IPS-18c (cell line): Measurements from ENCODE around the gene TRIO.

Experiments used
- H3K4me3 ChIP-seq: 2 replicates; pipeline ENCODE4 v1.7.0; 2013; ENCODE audit warnings: low read depth, mild to moderate bottlenecking, low read length, moderate library complexity; ENCODE audit not compliant: insufficient read depth
- H3K9me3 ChIP-seq: one replicate; pipeline ENCODE4 v1.6.1; 2013; ENCODE audit warnings: mild to moderate bottlenecking, low read length, moderate library complexity; ENCODE audit not compliant: control insufficient read depth, insufficient read depth

The TRIO gene

DNA sequence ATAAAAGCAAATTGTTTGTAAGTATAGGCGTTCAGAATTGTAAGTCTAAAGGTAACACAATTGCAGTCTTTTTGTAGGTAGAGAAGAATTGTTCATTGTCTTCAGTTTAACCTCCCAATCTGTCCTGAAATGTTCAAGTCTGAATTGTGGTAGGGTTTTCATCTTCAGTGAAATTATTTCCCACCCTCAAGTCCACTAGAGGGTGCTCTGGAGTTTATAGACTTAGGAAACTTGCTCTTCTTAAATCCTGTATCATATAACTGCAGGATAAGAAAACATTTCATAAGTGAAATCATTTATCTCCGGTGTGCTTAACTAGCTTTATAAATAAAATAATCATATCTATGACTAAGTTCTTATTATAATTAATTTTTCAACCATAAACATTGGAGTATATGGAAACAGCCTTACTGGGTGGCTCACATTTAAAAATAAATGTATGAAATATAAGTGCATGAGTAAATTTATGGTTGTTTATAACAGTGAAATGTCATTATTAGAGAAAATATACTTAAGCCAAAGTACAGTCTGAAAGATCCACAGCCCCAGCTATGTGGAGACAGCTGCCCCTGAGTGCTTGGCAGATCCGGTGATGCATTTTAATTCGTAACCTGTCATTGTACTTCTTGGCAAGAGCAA lies 256.0 kb downstream of the TRIO start:
- Histone ChIP-seq H3K9me3 (peaks cover 6% of the 10 kb centered on the region), H3K4me3 (no peak overlapping the region)

DNA sequence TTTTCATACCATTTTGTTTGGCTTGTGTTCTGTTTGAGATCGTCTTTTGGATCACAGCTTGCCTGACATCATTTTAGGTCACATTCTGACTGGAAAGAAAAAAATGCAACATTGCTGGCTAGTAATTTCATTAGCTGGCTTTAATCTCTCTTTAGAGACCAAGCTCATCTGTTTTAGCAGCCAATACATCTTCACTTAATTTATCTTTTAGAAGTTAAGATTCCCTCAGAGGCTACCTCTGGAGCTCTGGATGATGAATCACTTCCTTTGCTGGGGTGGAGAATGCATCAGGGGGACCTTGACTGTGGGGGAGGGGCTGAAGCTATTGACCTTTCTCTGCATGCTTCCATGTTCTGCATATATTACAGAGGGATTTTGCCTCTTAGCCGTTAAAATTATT lies 256.9 kb downstream of the TRIO start:
- H3K9me3 ChIP-seq = peaks cover 6% of the 10 kb centered on the region
- H3K4me3 ChIP-seq = no peak overlapping the region

DNA sequence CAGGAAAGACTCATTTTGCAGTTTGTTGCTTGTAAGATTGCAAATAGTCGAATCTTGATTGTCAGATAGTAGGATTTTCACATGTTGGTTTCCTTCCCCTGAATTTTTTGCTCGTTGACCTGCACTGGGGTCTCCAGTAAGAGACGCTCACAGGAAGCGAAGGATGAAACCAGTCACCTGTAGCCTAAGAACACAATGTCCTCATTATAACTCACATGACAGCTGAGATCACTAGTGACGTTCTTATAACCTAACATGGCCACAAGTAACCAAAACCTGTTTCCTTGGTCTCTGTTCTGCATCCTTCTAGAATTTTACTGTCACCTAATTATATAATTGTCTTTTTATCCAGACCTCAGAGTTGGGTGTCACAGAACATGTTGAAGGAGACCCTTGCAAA lies 257.5 kb downstream of the TRIO start:
- H3K4me3 ChIP-seq = no peak overlapping the region
- H3K9me3 ChIP-seq = peaks cover 6% of the 10 kb centered on the region

DNA sequence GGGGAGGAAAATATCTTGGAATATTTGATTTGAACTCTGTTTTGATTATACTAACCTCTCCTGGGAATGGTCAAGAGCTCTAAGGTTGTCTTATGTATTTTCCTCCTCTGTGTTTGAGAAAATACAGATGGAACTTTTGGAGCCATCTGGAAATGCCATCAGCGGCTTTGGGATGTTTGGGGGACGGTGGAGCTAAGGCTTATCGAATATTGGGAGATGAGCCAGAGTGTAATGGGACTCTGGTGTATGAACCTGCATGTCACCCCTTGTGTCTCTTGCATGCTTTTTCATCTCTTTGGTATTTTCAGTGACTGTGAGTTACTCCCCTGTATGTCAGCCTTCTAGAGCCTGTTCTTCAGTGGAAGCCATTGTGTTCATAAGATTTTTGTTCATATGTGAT lies 258.5 kb downstream of the TRIO start:
- H3K9me3 ChIP-seq = peaks cover 6% of the 10 kb centered on the region
- no peak overlapping the region for H3K4me3 ChIP-seq

DNA sequence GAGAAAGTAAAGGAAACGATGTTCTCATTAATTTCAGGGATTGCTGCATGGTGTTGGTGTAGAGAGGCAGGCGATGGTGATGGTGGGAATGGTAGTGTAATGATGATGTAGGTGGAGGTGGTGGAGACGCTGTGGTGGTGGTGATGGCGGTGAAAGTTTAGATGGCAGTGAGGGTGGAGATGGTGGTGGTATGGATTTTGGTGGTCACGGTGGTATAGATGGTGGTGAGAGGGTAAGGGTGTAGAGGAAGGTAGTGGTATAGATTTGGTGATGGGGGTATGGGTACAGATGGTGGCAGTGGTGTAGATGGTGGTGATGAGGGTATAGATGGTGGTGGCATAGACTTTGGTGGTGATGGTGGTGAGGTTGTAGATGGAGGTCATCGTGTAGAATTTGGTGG lies 259.3 kb downstream of the TRIO start:
- H3K9me3 ChIP-seq = peaks cover 6% of the 10 kb centered on the region
- H3K4me3 ChIP-seq = no peak overlapping the region

DNA sequence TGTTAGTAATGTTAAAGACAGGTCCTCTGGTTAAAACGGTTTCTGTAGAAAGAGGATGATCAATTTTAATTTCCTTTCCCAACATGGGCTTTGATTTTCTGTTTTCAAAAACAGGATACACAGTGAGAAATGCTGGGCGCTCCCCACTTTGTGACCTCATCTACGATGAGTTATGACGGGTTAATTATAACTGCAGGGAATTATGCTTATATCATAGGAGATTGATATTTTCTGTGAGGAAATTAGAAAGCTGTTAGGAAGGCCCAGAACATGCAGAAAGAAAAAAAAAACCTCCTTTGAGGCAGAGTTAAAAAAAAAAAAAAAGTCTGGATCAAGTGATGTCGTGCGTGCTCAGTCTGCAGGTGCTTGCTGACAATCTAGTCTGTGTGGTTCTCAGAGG lies 261.6 kb downstream of the TRIO start:
- Histone ChIP-seq H3K4me3 (no peak overlapping the region), H3K9me3 (peaks cover 6% of the 10 kb centered on the region)

DNA sequence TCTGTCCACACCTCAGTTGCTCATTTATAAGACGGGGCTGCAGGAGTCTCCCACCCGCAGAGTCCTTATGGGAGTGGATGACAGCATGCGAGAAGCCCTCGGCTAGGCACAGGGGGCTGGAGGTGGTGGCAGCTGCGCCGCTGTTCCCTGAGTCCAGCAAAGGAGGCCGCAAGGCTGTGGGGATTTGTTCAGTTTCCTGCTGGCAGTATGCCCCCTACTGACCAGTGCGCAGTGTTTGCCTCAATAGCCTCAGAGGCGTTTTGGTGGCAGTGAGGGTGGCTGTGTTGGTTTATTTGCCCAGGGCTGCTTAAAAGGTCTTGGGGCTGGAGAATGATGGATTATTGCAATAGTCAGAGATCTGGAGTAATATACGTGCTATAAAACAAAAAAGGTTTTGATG lies 262.1 kb downstream of the TRIO start:
- H3K4me3 ChIP-seq = no peak overlapping the region
- peaks cover 6% of the 10 kb centered on the region for H3K9me3 ChIP-seq

DNA sequence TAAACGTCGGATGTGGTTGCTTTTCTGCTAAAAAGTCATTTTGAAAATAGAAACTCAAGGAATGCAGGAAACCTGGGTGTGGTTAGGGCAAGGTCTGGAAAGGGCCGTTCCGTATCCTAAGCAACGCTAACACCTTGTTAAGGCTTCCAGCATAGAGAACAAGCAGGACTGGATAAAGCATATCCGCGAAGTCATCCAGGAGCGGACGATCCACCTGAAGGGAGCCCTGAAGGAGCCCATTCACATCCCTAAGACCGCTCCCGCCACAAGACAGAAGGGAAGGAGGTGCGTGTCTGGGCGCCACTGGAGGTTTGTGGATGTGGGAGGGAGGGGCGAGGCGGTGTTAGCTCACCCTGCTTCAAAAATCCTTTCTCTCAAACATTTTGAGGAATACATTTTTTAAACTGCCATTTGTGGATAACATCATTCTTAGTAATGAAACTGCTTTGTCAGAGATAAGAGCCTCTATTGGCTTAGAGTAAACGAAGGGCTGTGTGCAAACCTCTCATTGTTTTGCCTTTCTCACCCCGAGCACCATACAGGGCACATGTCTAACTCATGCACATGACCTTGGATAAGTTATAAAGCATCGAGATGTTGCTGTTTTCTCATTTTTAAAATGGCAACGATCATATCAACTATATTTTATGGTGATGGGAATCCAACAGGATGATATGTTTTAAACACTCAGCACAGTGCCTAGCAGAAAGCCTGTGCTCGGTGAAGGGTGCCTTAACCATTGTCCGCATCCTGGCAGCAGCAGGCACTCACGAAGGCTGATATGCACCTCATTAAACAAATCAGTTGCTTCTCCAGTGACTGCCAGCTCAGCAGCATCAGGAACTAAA lies 262.8 kb downstream of the TRIO start:
- Histone ChIP-seq H3K4me3 (no peak overlapping the region), H3K9me3 (peaks cover 6% of the 10 kb centered on the region)

DNA sequence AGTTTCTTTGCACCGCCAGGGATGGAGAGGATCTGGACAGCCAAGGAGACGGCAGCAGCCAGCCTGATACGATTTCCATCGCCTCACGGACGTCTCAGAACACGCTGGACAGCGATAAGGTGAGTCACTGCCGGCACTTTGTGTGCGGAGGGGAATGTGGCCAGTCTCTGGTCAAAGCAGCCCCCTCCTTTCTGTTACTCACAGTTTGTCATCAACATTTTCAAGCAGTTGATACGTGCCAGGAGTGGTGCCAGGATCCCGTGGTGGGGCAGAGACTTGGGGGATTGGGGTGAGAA lies 263.4 kb downstream of the TRIO start:
- H3K9me3 ChIP-seq = peaks cover 6% of the 10 kb centered on the region
- no peak overlapping the region for H3K4me3 ChIP-seq

DNA sequence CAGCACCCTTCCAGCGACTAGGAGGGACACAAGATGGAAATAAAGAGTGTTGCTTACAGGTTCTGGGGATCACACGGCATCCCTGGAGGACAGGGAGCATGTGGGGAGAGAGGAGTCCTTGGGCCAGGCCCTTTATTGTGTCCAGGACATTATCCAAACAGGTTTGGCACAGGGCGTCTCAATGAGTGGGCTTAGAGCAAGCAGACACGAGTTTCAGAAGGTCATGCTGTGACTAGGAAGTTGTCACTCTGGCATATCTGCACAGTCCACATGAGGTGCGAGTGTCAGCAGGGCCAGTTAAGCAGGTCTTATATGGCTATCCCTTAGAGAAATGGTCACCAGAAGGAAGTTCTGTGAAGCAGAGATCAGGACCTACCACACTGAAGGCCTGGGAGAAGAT lies 263.9 kb downstream of the TRIO start:
- Histone ChIP-seq H3K4me3 (no peak overlapping the region), H3K9me3 (peaks cover 6% of the 10 kb centered on the region)

DNA sequence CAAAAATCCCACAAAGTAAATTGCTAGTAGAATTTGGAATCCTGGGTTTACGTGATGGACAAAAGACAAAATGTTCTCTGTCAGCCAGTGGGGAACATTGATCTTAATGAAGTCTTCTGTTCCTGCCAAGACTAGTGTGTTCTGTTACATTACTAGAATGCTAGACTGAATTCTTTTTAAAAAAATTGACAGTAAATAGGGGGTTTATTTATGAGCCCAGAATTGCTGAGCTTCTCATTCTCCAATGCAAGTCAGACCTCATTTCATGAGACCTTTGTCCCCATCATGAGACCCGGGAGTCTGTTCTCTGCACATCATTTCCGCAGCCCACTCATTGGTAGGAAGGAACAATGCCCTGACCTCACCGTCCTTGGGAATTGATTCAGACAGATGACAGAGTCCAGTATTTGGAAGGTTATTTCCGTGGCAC lies 264.6 kb downstream of the TRIO start:
- Histone ChIP-seq H3K4me3 (no peak overlapping the region), H3K9me3 (peaks cover 3% of the 10 kb centered on the region)

DNA sequence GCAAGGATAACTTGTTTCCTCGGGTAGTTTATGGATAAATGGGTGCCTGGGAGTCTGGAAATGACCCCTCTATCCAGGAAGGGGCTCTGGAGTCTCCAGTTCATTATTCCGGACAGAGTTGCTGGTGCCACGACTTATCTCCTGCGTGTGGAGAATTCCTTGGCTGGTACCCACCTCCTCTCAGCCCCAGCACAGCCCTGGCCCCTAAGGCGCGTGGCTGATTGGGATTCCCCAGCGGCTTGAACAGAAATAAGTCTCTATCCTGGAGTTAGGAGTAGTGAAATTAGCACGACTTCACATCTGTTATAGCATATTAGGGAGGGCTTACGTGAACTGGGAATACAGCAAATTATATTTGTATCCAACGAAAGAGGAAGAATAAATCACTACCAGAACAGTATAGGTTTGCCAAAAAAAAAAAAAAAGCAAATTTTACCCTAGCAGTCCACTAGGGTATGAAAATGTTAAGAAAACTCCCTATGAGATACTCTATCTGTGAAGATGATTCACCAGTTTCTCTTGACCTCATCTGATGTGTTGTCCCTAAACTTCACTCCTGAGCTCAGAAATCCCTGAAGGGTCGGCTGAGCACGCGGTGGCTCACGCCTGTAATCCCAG lies 265.9 kb downstream of the TRIO start:
- Histone ChIP-seq H3K4me3 (no peak overlapping the region), H3K9me3 (no peaks in the 10 kb centered on the region)

DNA sequence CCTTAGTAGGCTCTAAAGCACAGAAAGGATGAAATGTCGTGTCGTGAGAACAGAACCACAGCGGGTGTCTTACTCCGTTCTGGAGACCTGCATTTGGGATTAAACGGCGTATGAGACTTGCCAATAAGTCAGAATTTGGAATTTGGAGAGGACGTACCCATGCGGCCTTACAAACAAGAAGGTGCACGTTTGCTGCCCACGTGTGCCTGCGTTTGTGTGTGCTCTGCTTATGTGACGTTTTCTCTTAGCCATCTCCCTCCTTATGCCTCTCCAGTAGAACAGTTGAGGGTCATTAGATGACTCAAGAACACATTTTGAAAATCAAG lies 266.9 kb downstream of the TRIO start:
- H3K9me3 ChIP-seq = no peaks in the 10 kb centered on the region
- H3K4me3 ChIP-seq = no peak overlapping the region

DNA sequence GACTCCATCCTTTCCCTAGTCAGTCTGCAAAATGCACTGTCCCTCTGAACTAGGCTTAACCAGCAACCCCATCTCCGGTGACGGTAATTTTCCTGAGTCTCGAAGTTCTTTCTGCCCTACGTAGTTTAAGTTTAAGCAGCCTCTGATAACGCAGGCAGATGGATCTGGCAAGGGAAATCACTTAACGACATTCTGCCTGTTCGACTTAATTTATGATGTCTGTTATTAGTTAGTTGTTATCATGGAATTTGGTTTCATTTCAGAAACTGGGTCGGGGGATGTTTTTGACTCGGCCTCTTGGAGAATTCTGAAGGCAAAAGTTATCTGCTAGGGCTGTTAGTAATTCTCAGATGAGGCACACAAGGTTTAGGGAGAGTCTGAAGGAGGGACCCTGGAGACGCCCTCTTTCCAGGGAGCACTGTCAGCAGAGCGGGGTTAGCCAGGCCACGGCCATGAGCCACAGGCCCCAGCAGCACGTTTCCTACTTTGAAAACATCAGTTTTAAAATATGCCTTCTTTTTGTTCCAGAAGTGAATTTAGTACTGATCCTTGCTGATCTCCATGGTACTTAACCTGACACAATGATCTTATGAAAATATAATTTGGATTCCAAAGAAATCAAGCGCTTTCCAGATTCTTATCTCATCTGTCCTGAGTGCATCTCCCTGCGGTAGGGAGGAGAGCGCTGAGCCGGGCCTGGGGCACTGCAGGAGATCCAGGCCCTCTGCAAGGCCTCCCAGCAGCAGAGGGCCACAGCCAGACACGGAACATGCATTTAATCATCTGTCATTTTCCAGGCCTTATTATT lies 267.5 kb downstream of the TRIO start:
- Histone ChIP-seq H3K4me3 (no peak overlapping the region), H3K9me3 (no peaks in the 10 kb centered on the region)

DNA sequence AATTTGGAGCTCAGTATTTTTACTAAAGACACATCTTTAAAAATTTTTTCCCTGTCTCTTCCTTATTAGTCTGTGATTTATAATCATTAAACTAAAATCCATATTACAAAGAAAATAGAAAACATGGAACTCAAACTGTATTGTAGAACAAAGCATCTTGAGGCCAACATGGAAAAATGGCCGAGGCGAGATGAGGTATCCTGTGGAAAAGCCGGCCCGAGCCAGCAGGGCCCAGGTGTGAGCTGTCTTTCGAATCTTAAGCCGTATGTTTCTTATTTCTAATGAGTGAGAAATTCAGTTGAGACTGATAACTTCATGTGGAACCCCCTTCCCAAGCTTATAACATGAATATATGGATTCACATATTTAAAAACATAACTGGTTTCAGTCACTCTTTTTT lies 268.1 kb downstream of the TRIO start:
- Histone ChIP-seq H3K4me3 (no peak overlapping the region), H3K9me3 (no peaks in the 10 kb centered on the region)

DNA sequence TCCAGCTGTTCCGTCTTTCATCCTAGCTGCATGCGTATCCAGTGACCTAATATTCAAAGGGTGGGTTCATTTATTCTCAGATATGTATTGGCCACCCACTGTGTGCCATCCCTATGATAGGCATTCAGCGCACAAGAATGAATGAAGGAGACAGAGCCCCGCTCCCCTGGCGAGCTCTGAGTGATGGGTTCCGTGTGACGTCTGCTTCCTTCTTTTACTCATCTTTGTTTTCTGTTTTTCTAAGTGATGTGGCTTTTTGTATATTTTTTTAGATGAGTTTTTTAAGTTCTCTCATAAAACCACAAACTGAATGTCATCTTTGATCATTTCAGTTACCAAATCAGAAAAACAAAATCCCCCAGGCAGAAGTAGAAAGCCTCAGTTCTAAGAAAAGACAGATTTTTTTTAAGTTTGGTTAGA lies 270.2 kb downstream of the TRIO start:
- H3K4me3 ChIP-seq = no peak overlapping the region

DNA sequence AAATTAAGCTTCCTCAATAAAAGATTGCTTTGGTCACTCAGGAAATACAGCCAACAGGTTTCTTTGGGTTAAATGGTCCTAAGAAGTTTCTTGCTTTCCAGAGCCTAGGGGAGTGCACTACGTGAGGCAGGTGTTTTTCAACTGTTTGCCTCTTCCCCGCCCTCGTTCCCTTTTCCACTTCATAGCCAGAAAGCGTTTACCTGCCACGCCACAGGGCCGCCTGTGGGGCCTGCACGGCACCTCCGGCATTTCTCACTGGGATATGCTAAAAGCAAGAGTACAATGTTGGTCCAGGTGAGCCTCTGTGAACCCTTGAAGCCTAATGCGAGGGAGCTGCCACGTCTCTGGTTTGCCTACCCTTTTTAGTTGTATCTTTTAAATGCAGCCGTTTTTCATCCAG lies 270.9 kb downstream of the TRIO start:
- H3K9me3 ChIP-seq = no peaks in the 10 kb centered on the region
- no peak overlapping the region for H3K4me3 ChIP-seq

More for the DNA sequence above, 270.2 kb downstream of the TRIO start:
- H3K9me3 ChIP-seq = no peaks in the 10 kb centered on the region

DNA sequence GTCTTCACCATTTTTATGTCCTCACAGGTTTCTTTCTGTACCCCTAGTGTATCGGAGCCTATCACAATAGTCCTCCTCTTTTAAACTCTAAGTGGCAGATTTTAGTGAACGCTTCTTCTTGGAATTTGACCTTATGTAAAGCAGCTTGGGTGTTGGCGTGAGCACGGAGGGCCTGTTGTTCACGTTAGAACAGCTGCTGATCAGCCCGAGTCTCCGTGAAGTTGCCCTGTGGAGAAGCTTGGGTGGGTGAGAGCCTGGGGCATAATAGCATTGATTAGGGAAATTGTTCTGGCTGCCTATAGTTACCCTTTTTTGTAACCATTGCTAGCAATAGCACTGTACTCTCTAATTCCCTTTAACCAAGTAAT lies 271.5 kb downstream of the TRIO start:
- Histone ChIP-seq H3K4me3 (no peak overlapping the region), H3K9me3 (no peaks in the 10 kb centered on the region)
